Vagina (tissue), 2 donors: ENCODE results near the gene ABHD16A. TPM values are rescaled to one million over a fixed set of nuclear protein-coding genes. Genes with fewer than 3 reads are reported as not detected.

Experiments used
- DNase-seq, 2 donors: peaks; one replicate each; pipeline ENCODE4 v3.0.0-alpha.2; 2017; ENCODE audit errors: extremely low spot score in 2 of 2
- H3K27ac ChIP-seq: fragments of 200-600 bp; sonication (generic); one replicate; pipeline ENCODE4 v1.5.1; 2019
- H3K27me3 ChIP-seq: fragments of 200-600 bp; sonication (generic); one replicate; pipeline ENCODE4 v1.5.1; 2019
- H3K36me3 ChIP-seq, 2 donors: fragments of 200-600 bp; sonication (generic); one replicate each; pipeline ENCODE4 v1.5.1; 2017 to 2019
- H3K4me1 ChIP-seq: fragments of 200-600 bp; sonication (generic); one replicate; pipeline ENCODE4 v1.5.1; 2019
- H3K4me3 ChIP-seq, 2 donors: fragments of 200-600 bp; sonication (generic); 1 replicate in 1 of 2; 2 replicates in 1 of 2; pipeline ENCODE4 v1.5.1; 2016 to 2019
- H3K9me3 ChIP-seq: fragments of 200-600 bp; sonication (generic); one replicate; pipeline ENCODE4 v1.5.1; 2019
- CTCF ChIP-seq, 3 experiments: fragments of 450-650 bp in 2 of 3; fragments of 200-600 bp in 1 of 3; sonication (generic) in 1 of 3; IDR thresholded peaks; one replicate each; pipeline ENCODE4 v1.5.1; 2017 to 2019; ENCODE audit warnings: antibody characterized with exemption in 3 of 3, mild to moderate bottlenecking in 2 of 3, moderate library complexity in 2 of 3
- POLR2A ChIP-seq, 2 donors: fragments of 450-650 bp; IDR thresholded peaks; one replicate each; pipeline ENCODE4 v1.6.1; 2017; ENCODE audit warnings: antibody characterized with exemption in 2 of 2, mild to moderate bottlenecking in 2 of 2, moderate library complexity in 2 of 2
- POLR2AphosphoS5 ChIP-seq, 2 donors: sonication (generic); formaldehyde crosslinking; IDR thresholded peaks; one replicate each; pipeline ENCODE4 v1.9.0; 2017; ENCODE audit warnings: antibody characterized with exemption in 2 of 2, mild to moderate bottlenecking in 2 of 2, low read depth in 1 of 2; ENCODE audit not compliant: insufficient read depth in 1 of 2
- intact Hi-C: fragments of 100-400 bp; cut with DNase I; formaldehyde crosslinking; loops from one replicate; pipeline ENCODE4 v1.15.1; 2023
- total RNA-seq: library from RNA; depleted of rRNA; stranded (reverse); fragments of >200 nt; gene quantifications from one replicate; pipeline ENCODE4 v1.2.3, GENCODE V29; 2016

ABHD16A gene
- total RNA-seq, 1 donor from 2014 or later, result 53.0 TPM

DNA sequence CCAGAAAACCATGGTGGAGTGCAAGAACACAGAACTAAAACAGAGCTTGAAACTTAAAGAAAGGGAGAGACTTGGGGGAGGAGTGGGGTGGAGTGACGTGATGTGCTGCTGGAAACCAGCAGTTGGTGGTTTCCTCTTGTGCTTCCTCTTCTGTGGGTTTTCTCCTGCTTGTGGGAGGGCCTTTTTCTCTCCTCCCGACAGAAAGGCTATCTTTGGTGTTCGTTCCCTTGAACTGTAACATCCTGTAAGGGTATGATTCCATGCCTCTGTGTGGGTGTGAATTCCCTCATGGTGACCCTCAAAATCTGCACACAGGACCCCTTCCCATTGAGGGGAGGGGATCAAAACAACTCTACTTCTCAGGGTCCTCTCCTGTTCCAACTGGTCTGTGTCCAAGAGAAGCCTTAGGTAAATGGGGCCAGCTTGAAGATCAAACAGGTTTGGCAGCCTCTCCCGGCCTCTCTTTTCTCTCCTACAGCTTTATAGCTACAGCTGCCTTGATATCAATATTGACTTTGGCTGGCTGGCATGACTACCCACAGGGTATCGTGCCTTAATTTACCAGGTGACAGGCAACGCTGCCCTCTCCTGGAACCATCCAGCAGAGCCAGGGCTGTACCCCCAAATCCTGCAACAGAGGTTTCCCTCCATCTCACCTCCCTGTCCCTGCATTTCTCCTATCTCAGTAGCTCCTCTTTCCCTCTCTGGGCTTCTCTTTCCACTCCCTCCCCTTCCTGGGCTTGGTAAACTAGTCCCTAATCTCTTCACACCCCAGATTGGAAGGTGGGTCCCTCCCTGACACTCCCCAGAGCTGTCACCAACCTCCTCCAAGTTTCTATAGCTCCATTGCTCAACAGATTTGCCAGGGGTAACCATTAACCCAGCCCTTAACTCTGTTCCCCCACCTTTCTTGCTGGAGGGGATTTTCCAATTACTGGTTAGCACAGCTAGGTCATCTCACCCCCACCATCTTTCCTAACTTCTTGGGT, 35.2 kb upstream of the ABHD16A start:
- no peak for TF ChIP-seq CTCF (IDR thresholded peaks at IDR 0.05)
- TF ChIP-seq POLR2AphosphoS5 (IDR thresholded peaks at IDR 0.05; ENCODE audit: insufficient read depth in 1 of 2, low read depth in 1 of 2), result peak in 1 of 2 donors; percentile 25
- TF ChIP-seq POLR2A (IDR thresholded peaks at IDR 0.05), result no peak
- intact Hi-C loops, result loop anchor here (5.0 to 10.0 kb wide), 3 partner anchors 53 to 74 kb away; partner anchors contain the start of genes LY6G5C and VARS1
- H3K27me3 ChIP-seq, result no peaks in the 10 kb centered on the region
- H3K4me1 ChIP-seq, result peaks cover 58% of the 10 kb centered on the region
- peaks cover 0 to 10% of the 10 kb centered on the region in 2 donors for H3K36me3 ChIP-seq
- DNase-seq, result no peak
- H3K9me3 ChIP-seq, result no peaks in the 10 kb centered on the region
- H3K4me3 ChIP-seq, result no peak overlapping the region
- peak overlapping the region; percentile 96 for H3K27ac ChIP-seq

DNA sequence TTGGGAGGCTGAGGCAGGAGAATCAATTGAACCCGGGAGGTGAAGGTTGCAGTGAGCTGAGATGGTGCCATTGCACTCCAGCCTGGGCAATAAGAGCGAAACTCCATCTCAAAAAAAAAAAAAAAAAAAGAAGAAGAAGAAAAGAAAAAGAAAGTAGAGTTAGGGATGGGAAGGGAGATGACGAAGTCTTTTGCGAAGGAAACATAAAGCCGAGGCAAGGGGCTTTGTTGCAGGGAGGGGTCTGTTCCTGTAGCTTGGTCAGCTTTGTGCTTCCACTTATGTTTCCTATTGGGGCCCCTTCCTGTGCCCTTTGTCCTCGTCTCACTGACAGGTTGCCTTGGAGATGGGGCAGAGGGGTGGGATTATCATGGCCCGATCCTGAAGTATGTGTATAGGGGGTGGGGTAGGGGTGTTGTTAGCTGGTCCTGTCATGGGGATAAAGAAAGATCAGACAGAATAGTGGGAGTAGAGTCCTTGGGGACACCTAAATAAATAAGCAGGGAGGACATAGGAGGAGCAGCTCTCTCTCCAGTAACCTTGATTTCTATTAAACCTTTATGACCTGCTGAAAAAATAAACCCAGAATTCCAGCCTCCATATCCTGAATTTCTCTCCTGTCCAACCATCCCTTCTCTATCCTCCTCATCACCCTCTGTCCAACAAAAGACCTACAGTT, 34.3 kb upstream of the ABHD16A start:
- no peak for TF ChIP-seq POLR2AphosphoS5 (IDR thresholded peaks at IDR 0.05; ENCODE audit: insufficient read depth in 1 of 2, low read depth in 1 of 2)
- no peak for TF ChIP-seq CTCF (IDR thresholded peaks at IDR 0.05)
- TF ChIP-seq POLR2A (IDR thresholded peaks at IDR 0.05), result no peak
- Histone ChIP-seq H3K27ac (peak overlapping the region; percentile 96), H3K9me3 (no peaks in the 10 kb centered on the region), H3K4me3 (peak overlapping the region in 1 of 2 donors; percentile 67), H3K36me3 (peaks cover 3 to 18% of the 10 kb centered on the region in 2 donors), H3K4me1 (peaks cover 60% of the 10 kb centered on the region), H3K27me3 (no peaks in the 10 kb centered on the region)
- intact Hi-C loops, result loop anchor here (5.0 to 10.0 kb wide), 3 partner anchors 53 to 75 kb away; partner anchors contain the start of genes LY6G5C and VARS1
- DNase-seq, result no peak

DNA sequence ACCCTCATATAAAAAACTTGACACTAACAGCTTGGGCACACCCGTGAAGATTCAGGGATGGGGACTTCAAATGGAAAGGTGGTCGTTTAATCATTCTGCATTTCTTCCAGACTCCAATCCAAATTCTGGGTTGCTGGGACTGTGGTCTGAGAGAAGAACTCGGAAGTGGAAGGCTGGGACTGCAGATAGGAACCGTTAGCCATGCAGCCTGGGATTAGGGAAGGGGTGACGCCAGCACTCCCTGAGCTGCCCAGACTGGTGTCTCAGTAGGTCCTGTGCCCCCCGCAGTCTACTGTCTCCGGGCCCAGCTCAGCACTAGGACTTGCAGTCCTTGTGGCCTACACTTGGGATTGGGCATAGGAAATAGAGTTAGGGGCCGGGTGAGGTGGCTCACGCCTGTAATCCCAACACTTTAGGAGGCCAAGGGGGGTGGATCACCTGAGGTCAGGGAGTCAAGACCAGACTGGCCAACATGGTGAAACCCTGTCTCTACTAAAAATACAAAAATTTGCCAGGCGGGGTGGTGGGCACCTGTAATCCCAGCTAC, 33.7 kb upstream of the ABHD16A start:
- Histone ChIP-seq H3K27ac (peak overlapping the region; percentile 96), H3K4me1 (peaks cover 60% of the 10 kb centered on the region), H3K36me3 (peaks cover 3 to 25% of the 10 kb centered on the region in 2 donors), H3K27me3 (no peaks in the 10 kb centered on the region), H3K4me3 (peak overlapping the region; percentile 67 to 82), H3K9me3 (no peaks in the 10 kb centered on the region)
- DNase-seq, result no peak
- intact Hi-C loops, result loop anchor here (5.0 to 10.0 kb wide), 3 partner anchors 52 to 75 kb away; partner anchors contain the start of genes LY6G5C and VARS1
- TF ChIP-seq POLR2AphosphoS5 (IDR thresholded peaks at IDR 0.05; ENCODE audit: insufficient read depth in 1 of 2, low read depth in 1 of 2) (no peak), POLR2A (IDR thresholded peaks at IDR 0.05) (no peak), CTCF (IDR thresholded peaks at IDR 0.05) (no peak)

- no peaks in the 10 kb centered on the region for H3K27me3 ChIP-seq
- H3K4me3 ChIP-seq, result peak within 1 kb of the TSS; percentile 67 to 82
- peak in 1 of 2 donors; percentile 96 for DNase-seq
- peaks cover 60% of the 10 kb centered on the region for H3K4me1 ChIP-seq
- no peak for TF ChIP-seq CTCF (IDR thresholded peaks at IDR 0.05)
- TF ChIP-seq POLR2AphosphoS5 (IDR thresholded peaks at IDR 0.05; ENCODE audit: insufficient read depth in 1 of 2, low read depth in 1 of 2), result peak; percentile 85 to 100
- TF ChIP-seq POLR2A (IDR thresholded peaks at IDR 0.05), result peak in 1 of 2 donors; percentile 97
- H3K27ac ChIP-seq, result peak within 1 kb of the TSS; percentile 96
- intact Hi-C loops, result loop anchor here (5.0 to 10.0 kb wide), 3 partner anchors 51 to 76 kb away; partner anchors contain the start of genes LY6G5C and VARS1
- no peaks in the 10 kb centered on the region for H3K9me3 ChIP-seq
- H3K36me3 ChIP-seq, result peaks cover 3 to 31% of the 10 kb centered on the region in 2 donors
Measured at GRCh38 chr6:31736021-31736767, 33.1 kb upstream of the ABHD16A start, which contains the start of gene CLIC1. CLIC1 (minus strand) TSS chr6:31736530; CDS start chr6:31736300, 230 bp downstream.
